WTC11 (cell line): Measurements from ENCODE around the gene URB1.

Experiments used
- ATF3 ChIP-seq: sonication (generic); formaldehyde crosslinking; conservative IDR thresholded peaks from 2 replicates; pipeline ENCODE4 v1.8.1; 2022; ENCODE audit warnings: mild to moderate bottlenecking, missing genetic modification reagents
- CTCF ChIP-seq: fragments of 200-600 bp; IDR thresholded peaks from 2 replicates; pipeline ENCODE4 v1.8.0; 2022; ENCODE audit warnings: antibody characterized with exemption
- ETV6 ChIP-seq: sonication (generic); formaldehyde crosslinking; IDR thresholded peaks from 2 replicates; pipeline ENCODE4 v1.8.1; 2022; ENCODE audit warnings: mild to moderate bottlenecking, missing genetic modification reagents
- MLX ChIP-seq: sonication (generic); formaldehyde crosslinking; IDR thresholded peaks from 2 replicates; pipeline ENCODE4 v1.8.1; 2023; ENCODE audit warnings: mild to moderate bottlenecking, missing genetic modification reagents, moderate library complexity
- ZNF512 ChIP-seq: sonication (generic); formaldehyde crosslinking; IDR thresholded peaks from 2 replicates; pipeline ENCODE4 v1.8.1; 2022; ENCODE audit warnings: missing genetic modification reagents, borderline replicate concordance
- TF ChIP-seq, protein P1 (sequence below): sonication (generic); formaldehyde crosslinking; IDR thresholded peaks from 2 replicates; pipeline ENCODE4 v1.8.1; 2023; ENCODE audit warnings: mild to moderate bottlenecking, moderate library complexity, missing genetic modification reagents
- TF ChIP-seq, protein P2 (sequence below): fragments of 250-450 bp; sonication (Bioruptor Pico); IDR thresholded peaks from 2 replicates; pipeline ENCODE4 v2.1.2; 2022; ENCODE audit warnings: mild to moderate bottlenecking, moderate library complexity

DNA sequence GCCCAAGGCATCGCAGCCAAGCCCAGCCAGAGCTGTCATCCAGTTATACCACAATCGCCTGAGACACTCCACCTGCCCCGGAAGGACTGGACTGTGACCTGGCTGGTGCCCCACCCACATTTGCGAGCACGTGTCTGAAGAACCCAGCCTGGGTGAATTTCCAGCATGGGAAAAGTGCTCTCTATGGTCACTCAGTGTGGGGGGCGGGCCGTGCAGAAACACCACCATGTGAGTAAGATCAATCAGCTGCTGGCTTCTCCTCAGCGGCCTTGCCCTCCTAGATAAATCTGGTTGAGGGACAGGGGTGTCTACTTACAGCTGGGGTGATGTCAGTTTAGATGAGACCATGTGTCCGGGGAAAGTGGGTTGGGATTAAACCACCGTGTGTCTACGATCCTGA lies 44.8 kb downstream of the URB1 start:
- TF ChIP-seq, protein P1, sequence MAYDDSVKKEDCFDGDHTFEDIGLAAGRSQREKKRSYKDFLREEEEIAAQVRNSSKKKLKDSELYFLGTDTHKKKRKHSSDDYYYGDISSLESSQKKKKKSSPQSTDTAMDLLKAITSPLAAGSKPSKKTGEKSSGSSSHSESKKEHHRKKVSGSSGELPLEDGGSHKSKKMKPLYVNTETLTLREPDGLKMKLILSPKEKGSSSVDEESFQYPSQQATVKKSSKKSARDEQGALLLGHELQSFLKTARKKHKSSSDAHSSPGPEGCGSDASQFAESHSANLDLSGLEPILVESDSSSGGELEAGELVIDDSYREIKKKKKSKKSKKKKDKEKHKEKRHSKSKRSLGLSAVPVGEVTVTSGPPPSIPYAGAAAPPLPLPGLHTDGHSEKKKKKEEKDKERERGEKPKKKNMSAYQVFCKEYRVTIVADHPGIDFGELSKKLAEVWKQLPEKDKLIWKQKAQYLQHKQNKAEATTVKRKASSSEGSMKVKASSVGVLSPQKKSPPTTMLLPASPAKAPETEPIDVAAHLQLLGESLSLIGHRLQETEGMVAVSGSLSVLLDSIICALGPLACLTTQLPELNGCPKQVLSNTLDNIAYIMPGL: no peak
- TF ChIP-seq CTCF: no peak
- TF ChIP-seq, protein P2, sequence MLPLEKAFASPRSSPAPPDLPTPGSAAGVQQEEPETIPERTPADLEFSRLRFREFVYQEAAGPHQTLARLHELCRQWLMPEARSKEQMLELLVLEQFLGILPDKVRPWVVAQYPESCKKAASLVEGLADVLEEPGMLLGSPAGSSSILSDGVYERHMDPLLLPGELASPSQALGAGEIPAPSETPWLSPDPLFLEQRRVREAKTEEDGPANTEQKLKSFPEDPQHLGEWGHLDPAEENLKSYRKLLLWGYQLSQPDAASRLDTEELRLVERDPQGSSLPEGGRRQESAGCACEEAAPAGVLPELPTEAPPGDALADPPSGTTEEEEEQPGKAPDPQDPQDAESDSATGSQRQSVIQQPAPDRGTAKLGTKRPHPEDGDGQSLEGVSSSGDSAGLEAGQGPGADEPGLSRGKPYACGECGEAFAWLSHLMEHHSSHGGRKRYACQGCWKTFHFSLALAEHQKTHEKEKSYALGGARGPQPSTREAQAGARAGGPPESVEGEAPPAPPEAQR (CRISPR knock-in tag): no peak
- TF ChIP-seq ATF3: no peak
- TF ChIP-seq ETV6 (CRISPR knock-in tag): no peak
- TF ChIP-seq ZNF512: no peak
- no peak for TF ChIP-seq MLX (CRISPR knock-in tag)
